GM18511 (cell line): ENCODE data around the gene GNG11.

Experiments used
- ATAC-seq: cut with Tn5 transposase; IDR thresholded peaks from one replicate; pipeline ENCODE4 v1.9.1; 2021; ENCODE audit warnings: mild to moderate bottlenecking, moderate library complexity; ENCODE audit not compliant: unreplicated experiment

GNG11 gene

GRCh38 chr7:93921607-93922566, at the start of gene GNG11:
Gene GNG11 (plus strand): TSS chr7:93921735. CDS start chr7:93922138, 403 bp downstream.
- ATAC-seq = peak; percentile 94

- ATAC-seq = no peak
These were observed 47.4 kb upstream of the GNG11 start for GRCh38 chr7:93873998-93874574.

GRCh38 chr7:93877742-93878141, 43.8 kb upstream of the GNG11 start:
- no peak for ATAC-seq

GRCh38 chr7:93879356-93879755, 42.2 kb upstream of the GNG11 start:
- no peak for ATAC-seq

GRCh38 chr7:93882468-93882867, 39.1 kb upstream of the GNG11 start:
- ATAC-seq = no peak

- ATAC-seq = no peak
These were observed 38.2 kb upstream of the GNG11 start for GRCh38 chr7:93883078-93883916.

GRCh38 chr7:93883917-93884345, 37.6 kb upstream of the GNG11 start:
- ATAC-seq = no peak

GRCh38 chr7:93884541-93884940, 37.0 kb upstream of the GNG11 start:
- no peak for ATAC-seq

- no peak for ATAC-seq
These were observed 32.3 kb upstream of the GNG11 start for GRCh38 chr7:93889261-93889660.

GRCh38 chr7:93890041-93890463, 31.5 kb upstream of the GNG11 start:
- ATAC-seq = peak; percentile 64

- peak; percentile 64 for ATAC-seq
These were observed 31.0 kb upstream of the GNG11 start, which contains the start of gene TFPI2 for GRCh38 chr7:93890464-93891068. Gene TFPI2 (minus strand): TSS chr7:93890753. CDS start chr7:93890678, 75 bp downstream.

- no peak for ATAC-seq
These were observed 27.1 kb upstream of the GNG11 start for GRCh38 chr7:93894426-93894825.

GRCh38 chr7:93894966-93895640, 26.4 kb upstream of the GNG11 start:
- no peak for ATAC-seq

- ATAC-seq = no peak
These were observed 25.5 kb upstream of the GNG11 start for GRCh38 chr7:93895859-93896600.

GRCh38 chr7:93897680-93898079, 23.9 kb upstream of the GNG11 start:
- no peak for ATAC-seq

GRCh38 chr7:93902777-93903423, 18.6 kb upstream of the GNG11 start:
- ATAC-seq = peak; percentile 57

GRCh38 chr7:93906267-93906666, 15.3 kb upstream of the GNG11 start, which contains the start of gene GNGT1:
Gene GNGT1 (plus strand): TSS chr7:93906567. CDS start chr7:93906747, 180 bp downstream.
- ATAC-seq = no peak

- ATAC-seq = no peak
These were observed 11.2 kb upstream of the GNG11 start for GRCh38 chr7:93910076-93910994.
